Activated naive CD4-positive, alpha-beta T cell treated with anti-CD3 and anti-CD28 coated beads, Interleukin-2, amount 50 U/mL, for 72 hours (primary cell): ENCODE measurements around the gene LAYN. TPM values are rescaled to one million over a fixed set of nuclear protein-coding genes. Genes with fewer than 3 reads are reported as not detected.

Experiments
- ATAC-seq, 2 donors: fragments of 150-1000 bp; cut with Tn5 transposase; 2 replicates each; pipeline ENCODE4 v1.10.0; 2021; ENCODE audit warnings: mild to moderate bottlenecking in 2 of 2, moderate library complexity in 2 of 2
- DNase-seq, 2 donors: peaks; one replicate each; pipeline ENCODE4 v3.0.0; 2021 to 2022; ENCODE audit warnings: low spot score in 2 of 2
- H3K27ac Mint-ChIP-seq, 2 donors: one replicate each; pipeline ENCODE4 v1.8.0; 2022; ENCODE audit warnings: mild to moderate bottlenecking in 2 of 2, mixed read lengths in 2 of 2
- H3K36me3 Mint-ChIP-seq, 2 donors: one replicate each; pipeline ENCODE4 v1.8.0; 2022; ENCODE audit warnings: mixed read lengths in 2 of 2
- H3K9me3 Mint-ChIP-seq, 2 donors: one replicate each; pipeline ENCODE4 v1.8.0; 2022; ENCODE audit warnings: mixed read lengths in 2 of 2
- total RNA-seq, 2 donors: library from RNA; stranded (reverse); gene quantifications; one replicate each; pipeline ENCODE4 v1.2.3, GENCODE V29; 2022

LAYN gene
- total RNA-seq, 2 donors from 2014 or later: 6.3 to 8.6 TPM

DNA sequence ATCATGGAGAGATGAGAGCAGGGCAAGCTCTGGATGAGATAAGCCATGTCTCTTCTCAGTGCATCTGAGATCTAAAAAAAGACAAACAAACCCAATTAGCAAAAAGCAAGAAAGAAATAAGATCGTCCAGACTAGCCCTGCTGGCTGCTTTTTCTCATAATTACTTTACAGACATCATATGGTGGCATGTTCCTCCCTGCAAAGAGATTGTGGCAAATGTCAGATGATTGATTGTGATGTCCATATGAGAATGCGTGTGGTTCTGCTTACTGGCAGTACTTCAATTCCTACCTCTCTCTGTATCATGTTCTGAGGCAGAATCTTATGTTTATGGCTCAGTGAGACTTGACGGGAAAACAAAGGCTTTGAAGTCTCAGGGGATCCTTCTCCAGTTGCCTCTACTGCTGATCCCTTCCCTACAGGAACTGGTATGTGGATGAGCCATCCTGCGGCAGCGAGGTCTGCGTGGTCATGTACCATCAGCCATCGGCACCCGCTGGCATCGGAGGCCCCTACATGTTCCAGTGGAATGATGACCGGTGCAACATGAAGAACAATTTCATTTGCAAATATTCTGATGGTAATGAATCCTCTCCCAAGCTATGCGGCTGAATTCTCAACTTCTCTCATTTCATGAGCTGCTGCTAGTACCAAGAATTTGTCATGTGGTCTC lies 8.8 kb downstream of the LAYN start:
- H3K36me3 Mint-ChIP-seq: no peaks in the 10 kb centered on the region
- no peak overlapping the region for H3K27ac Mint-ChIP-seq
- ATAC-seq (no peak), DNase-seq (no peak)
- no peaks in the 10 kb centered on the region for H3K9me3 Mint-ChIP-seq

DNA sequence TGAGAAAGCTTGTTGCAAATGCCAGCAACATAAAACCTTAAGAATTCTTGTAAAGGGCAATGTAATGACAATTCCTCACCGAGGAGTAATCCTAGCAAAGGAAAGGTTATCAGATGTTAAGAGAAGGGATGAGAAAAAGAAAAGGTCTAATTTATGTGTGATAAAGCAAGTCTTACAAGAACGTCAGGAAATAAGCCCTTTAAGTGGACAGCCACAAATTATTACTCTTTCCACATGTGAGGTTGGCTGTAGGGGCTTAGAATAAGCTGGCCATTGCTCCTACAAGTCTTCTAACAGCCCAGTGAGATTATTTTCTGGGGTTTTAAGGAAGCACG lies 9.3 kb downstream of the LAYN start:
- H3K27ac Mint-ChIP-seq: no peak overlapping the region

DNA sequence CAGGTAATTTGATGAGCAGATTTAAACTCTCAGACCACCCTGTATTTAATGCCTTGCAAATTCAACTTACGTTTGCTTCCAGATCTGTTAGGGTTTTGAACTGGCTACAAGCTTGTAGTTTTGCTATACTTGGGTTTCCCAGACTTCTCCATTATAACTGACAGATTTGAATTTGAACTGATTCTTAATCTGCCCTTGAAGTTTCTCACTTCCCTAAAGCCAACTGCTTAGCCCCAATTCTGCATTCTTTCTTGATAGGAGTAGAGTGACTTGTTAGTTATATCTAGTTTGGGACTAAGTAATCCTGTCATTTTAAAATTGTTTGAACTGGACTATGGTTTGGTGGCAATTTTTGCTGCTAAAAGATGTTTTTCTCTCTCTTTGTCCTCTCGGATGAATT lies 9.7 kb downstream of the LAYN start:
- DNase-seq (no peak), ATAC-seq (no peak)
- Mint-ChIP-seq H3K36me3 (peaks cover 0 to 5% of the 10 kb centered on the region in 2 donors), H3K9me3 (peaks cover 0 to 1% of the 10 kb centered on the region in 2 donors), H3K27ac (no peak overlapping the region)

More for the DNA sequence above, 9.3 kb downstream of the LAYN start:
- peaks cover 0 to under 1% of the 10 kb centered on the region in 2 donors for H3K36me3 Mint-ChIP-seq
- no peak for ATAC-seq
- H3K9me3 Mint-ChIP-seq: no peaks in the 10 kb centered on the region
- DNase-seq: no peak

- no peak for DNase-seq
- ATAC-seq: no peak
- peaks cover 0 to 9% of the 10 kb centered on the region in 2 donors for H3K36me3 Mint-ChIP-seq
- peaks cover 0 to 5% of the 10 kb centered on the region in 2 donors for H3K9me3 Mint-ChIP-seq
- no peak overlapping the region for H3K27ac Mint-ChIP-seq
Observed at GRCh38 chr11:111554532-111554931, 14.0 kb downstream of the LAYN start.

GRCh38 chr11:111555255-111555654 lies 14.7 kb downstream of the LAYN start:
- Mint-ChIP-seq H3K9me3 (peaks cover 0 to 5% of the 10 kb centered on the region in 2 donors), H3K36me3 (peaks cover 0 to 9% of the 10 kb centered on the region in 2 donors), H3K27ac (no peak overlapping the region)
- DNase-seq (no peak), ATAC-seq (peak in 1 of 2 donors; percentile 41)

DNA sequence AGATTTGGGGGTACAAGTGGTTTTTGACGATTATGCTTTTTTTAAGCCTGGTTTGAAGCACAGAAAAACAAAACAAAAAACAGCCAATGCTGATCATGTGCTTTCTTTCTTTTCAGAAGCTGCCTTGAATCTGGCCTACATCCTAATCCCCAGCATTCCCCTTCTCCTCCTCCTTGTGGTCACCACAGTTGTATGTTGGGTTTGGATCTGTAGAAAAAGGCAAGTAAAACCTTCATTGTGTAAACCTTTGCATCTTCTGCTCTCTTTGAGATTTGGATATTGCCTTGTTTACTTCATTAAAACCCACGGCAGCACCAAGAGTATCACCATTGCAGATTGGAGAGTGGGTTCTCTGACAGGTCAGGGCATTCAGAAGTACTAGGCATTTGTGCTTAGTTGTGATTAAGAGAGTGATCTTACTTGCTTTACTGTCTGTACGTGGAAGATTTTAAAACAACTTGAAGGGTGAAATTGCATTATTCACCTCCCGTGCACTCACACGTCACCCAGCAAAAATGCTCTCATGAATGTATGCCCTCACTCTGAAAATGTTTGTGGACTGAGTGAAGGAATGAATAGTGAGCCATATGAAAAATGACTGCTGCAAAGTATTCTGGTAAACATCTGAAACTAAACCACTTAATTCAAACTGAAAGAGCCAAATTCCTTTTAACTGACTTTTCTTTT lies 17.0 kb downstream of the LAYN start:
- ATAC-seq (no peak), DNase-seq (no peak)
- Mint-ChIP-seq H3K36me3 (peaks cover 0 to 9% of the 10 kb centered on the region in 2 donors), H3K9me3 (peaks cover 0 to 5% of the 10 kb centered on the region in 2 donors), H3K27ac (no peak overlapping the region)

GRCh38 chr11:111559800-111560464 lies 19.4 kb downstream of the LAYN start:
- ATAC-seq (no peak), DNase-seq (no peak)
- H3K9me3 Mint-ChIP-seq: peaks cover 0 to 5% of the 10 kb centered on the region in 2 donors
- H3K36me3 Mint-ChIP-seq: peaks cover 0 to 7% of the 10 kb centered on the region in 2 donors
- H3K27ac Mint-ChIP-seq: no peak overlapping the region

GRCh38 chr11:111560800-111561199 lies 20.3 kb downstream of the LAYN start:
- DNase-seq (no peak), ATAC-seq (no peak)
- no peak overlapping the region for H3K27ac Mint-ChIP-seq
- no peaks in the 10 kb centered on the region for H3K9me3 Mint-ChIP-seq
- H3K36me3 Mint-ChIP-seq: no peaks in the 10 kb centered on the region

- Mint-ChIP-seq H3K36me3 (no peaks in the 10 kb centered on the region), H3K9me3 (no peaks in the 10 kb centered on the region), H3K27ac (no peak overlapping the region)
- DNase-seq (no peak), ATAC-seq (no peak)
Observed at GRCh38 chr11:111561306-111561705, 20.8 kb downstream of the LAYN start.

DNA sequence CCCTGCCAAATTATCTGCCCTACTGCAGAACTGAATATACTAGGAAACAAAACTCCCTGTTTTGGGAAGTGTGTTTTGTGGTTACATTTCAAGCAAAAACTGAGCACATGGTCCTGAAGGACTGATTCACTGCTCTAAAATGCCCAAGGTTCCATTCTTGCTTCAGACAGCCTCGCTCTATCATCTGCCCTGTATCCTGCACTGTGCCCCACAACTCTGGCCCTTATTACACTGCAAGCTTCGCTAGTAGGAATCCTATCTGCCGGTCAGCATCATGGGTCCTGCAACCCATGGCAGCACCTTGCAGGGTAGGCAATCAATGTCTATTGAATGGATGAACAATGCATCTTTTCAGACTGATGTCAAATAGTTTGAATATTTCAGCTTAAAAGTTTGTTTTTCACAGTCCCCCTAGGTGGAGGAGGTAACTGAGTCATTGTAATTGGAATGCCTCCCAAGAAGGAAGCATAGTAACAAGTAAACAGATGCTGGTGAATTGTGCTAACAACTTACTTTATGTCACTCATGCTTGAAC lies 21.3 kb downstream of the LAYN start:
- no peaks in the 10 kb centered on the region for H3K36me3 Mint-ChIP-seq
- H3K27ac Mint-ChIP-seq: no peak overlapping the region
- no peaks in the 10 kb centered on the region for H3K9me3 Mint-ChIP-seq
- no peak for ATAC-seq
- no peak for DNase-seq

GRCh38 chr11:111562692-111563389 lies 22.3 kb downstream of the LAYN start:
- ATAC-seq (no peak), DNase-seq (no peak)
- Mint-ChIP-seq H3K9me3 (no peaks in the 10 kb centered on the region), H3K36me3 (no peaks in the 10 kb centered on the region), H3K27ac (peak overlapping the region in 1 of 2 donors; percentile 50)

DNA sequence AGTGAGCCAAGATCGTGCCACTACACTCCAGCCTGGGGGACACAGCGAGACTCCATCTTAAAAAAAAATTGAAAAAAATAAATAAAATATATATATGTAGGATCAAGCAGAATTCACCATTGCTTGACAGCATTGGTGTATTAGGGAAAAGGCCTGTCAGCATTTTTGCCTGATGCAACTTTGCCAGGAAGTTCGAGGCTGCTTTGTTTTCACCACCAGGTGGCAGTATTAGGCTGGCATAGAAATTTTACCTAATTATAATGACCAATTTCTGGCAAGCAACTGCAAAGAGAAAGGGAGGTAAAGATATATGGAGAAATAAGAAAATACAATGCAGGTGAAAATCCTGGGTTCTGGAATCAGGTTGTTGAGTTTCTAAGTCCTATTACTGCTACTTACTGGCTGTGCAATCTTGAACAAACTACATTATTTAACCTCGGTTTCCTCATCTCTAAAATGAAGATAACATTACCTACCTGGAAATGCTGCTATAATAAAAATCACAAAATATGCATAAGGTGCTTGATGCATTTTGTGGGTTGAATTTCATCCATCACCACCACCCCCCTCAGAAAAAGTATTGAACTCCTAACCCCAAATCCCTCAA lies 24.7 kb downstream of the LAYN start:
- H3K27ac Mint-ChIP-seq: no peak overlapping the region
- H3K36me3 Mint-ChIP-seq: no peaks in the 10 kb centered on the region
- peak in 1 of 2 donors; percentile 68 for DNase-seq
- no peaks in the 10 kb centered on the region for H3K9me3 Mint-ChIP-seq
- peak; percentile 24 to 33 for ATAC-seq

- Mint-ChIP-seq H3K36me3 (no peaks in the 10 kb centered on the region), H3K9me3 (no peaks in the 10 kb centered on the region), H3K27ac (no peak overlapping the region)
- ATAC-seq (no peak), DNase-seq (no peak)
Observed at GRCh38 chr11:111566324-111566723, 25.8 kb downstream of the LAYN start.

- Mint-ChIP-seq H3K9me3 (no peaks in the 10 kb centered on the region), H3K36me3 (no peaks in the 10 kb centered on the region), H3K27ac (no peak overlapping the region)
- ATAC-seq (no peak), DNase-seq (no peak)
Observed at GRCh38 chr11:111569476-111569875, 29.0 kb downstream of the LAYN start.

DNA sequence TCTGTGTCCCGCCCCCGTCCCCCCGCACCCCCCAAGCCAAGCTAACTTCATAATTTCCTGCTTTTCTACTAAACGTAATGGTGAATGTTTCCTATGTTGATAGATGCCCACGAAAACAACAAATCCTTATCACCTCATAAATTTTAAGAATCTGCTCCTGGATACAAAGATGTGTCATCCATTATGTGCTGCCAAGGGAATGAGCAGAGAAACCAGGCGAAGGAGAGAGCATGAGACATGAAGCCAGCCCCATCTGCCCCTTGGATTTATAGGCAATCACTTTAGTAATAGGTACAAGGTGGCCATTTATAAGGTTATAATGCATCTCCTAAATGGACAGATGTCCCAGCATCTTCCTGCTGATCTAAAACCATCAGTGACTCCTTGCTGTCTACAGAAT lies 30.3 kb downstream of the LAYN start:
- no peaks in the 10 kb centered on the region for H3K36me3 Mint-ChIP-seq
- no peak overlapping the region for H3K27ac Mint-ChIP-seq
- no peaks in the 10 kb centered on the region for H3K9me3 Mint-ChIP-seq
- DNase-seq: no peak
- ATAC-seq: no peak

GRCh38 chr11:111571829-111572501 lies 31.4 kb downstream of the LAYN start:
- no peaks in the 10 kb centered on the region for H3K9me3 Mint-ChIP-seq
- ATAC-seq (no peak), DNase-seq (no peak)
- no peak overlapping the region for H3K27ac Mint-ChIP-seq
- no peaks in the 10 kb centered on the region for H3K36me3 Mint-ChIP-seq
